ENCODE measurements around the gene CLEC2L.

CLEC2L gene

GRCh38 chr7:139523199-139523941 lies at the start of gene CLEC2L:
Gene CLEC2L (plus strand): TSS chr7:139523685. CDS start chr7:139523928, 243 bp downstream.
- no peak for DNase-seq

- no peak for DNase-seq
These were observed 47.3 kb upstream of the CLEC2L start for GRCh38 chr7:139476139-139476538.

GRCh38 chr7:139476891-139477290 lies 46.6 kb upstream of the CLEC2L start:
- no peak for DNase-seq

- DNase-seq, result no peak
These were observed 43.9 kb upstream of the CLEC2L start for GRCh38 chr7:139479620-139480019.

- no peak for DNase-seq
These were observed 42.1 kb upstream of the CLEC2L start for GRCh38 chr7:139481364-139481763.

- DNase-seq, result no peak
These were observed 41.4 kb upstream of the CLEC2L start for GRCh38 chr7:139482122-139482521.

- DNase-seq, result no peak
These were observed 40.6 kb upstream of the CLEC2L start for GRCh38 chr7:139482662-139483466.

- no peak for DNase-seq
These were observed 36.0 kb upstream of the CLEC2L start for GRCh38 chr7:139487366-139488080.

- no peak for DNase-seq
These were observed 34.7 kb upstream of the CLEC2L start for GRCh38 chr7:139488810-139489209.

GRCh38 chr7:139490130-139490529 lies 33.4 kb upstream of the CLEC2L start:
- no peak for DNase-seq

- no peak for DNase-seq
These were observed 31.2 kb upstream of the CLEC2L start for GRCh38 chr7:139492293-139492692.

- DNase-seq, result no peak
These were observed 28.5 kb upstream of the CLEC2L start for GRCh38 chr7:139494835-139495579.

GRCh38 chr7:139495580-139496125 lies 27.8 kb upstream of the CLEC2L start:
- no peak for DNase-seq

GRCh38 chr7:139496528-139496927 lies 27.0 kb upstream of the CLEC2L start:
- DNase-seq, result no peak

GRCh38 chr7:139500770-139501138 lies 22.7 kb upstream of the CLEC2L start:
- no peak for DNase-seq

GRCh38 chr7:139502226-139502625 lies 21.3 kb upstream of the CLEC2L start:
- no peak for DNase-seq

GRCh38 chr7:139505563-139505962 lies 17.9 kb upstream of the CLEC2L start:
- DNase-seq, result no peak

GRCh38 chr7:139509535-139509934 lies 13.9 kb upstream of the CLEC2L start:
- DNase-seq, result no peak

GRCh38 chr7:139511315-139511714 lies 12.2 kb upstream of the CLEC2L start:
- DNase-seq, result no peak

GRCh38 chr7:139515266-139515665 lies 8.2 kb upstream of the CLEC2L start:
- DNase-seq, result no peak

GRCh38 chr7:139521439-139521838 lies 2.0 kb upstream of the CLEC2L start:
- no peak for DNase-seq

GRCh38 chr7:139522830-139523198 lies 671 bp upstream of the CLEC2L start:
- no peak for DNase-seq

Data from KG1 (cell line).